ENCODE results near the gene RHOT2.

The RHOT2 gene

GRCh38 chr16:631808-632358 lies 36.0 kb upstream of the RHOT2 start:
- Histone ChIP-seq H3K9me3 (no peaks in the 10 kb centered on the region), H3K4me1 (peaks cover 21% of the 10 kb centered on the region), H3K4me3 (ENCODE audit: low read depth, low read length) (no peak overlapping the region), H3K36me3 (peaks cover 10% of the 10 kb centered on the region), H3K27me3 (no peaks in the 10 kb centered on the region)
- TF ChIP-seq CTCF (IDR thresholded peaks at IDR 0.05; ENCODE audit: low read depth, low read length): no peak
- no peak for DNase-seq

- H3K27me3 ChIP-seq: no peaks in the 10 kb centered on the region
- H3K9me3 ChIP-seq: no peaks in the 10 kb centered on the region
- peaks cover 25% of the 10 kb centered on the region for H3K4me1 ChIP-seq
- no peak for DNase-seq
- TF ChIP-seq CTCF (IDR thresholded peaks at IDR 0.05; ENCODE audit: low read depth, low read length): no peak
- peaks cover 10% of the 10 kb centered on the region for H3K36me3 ChIP-seq
- H3K4me3 ChIP-seq (ENCODE audit: low read depth, low read length): no peak overlapping the region
Observed at GRCh38 chr16:632486-633335, 35.2 kb upstream of the RHOT2 start.

GRCh38 chr16:633336-634050 lies 34.4 kb upstream of the RHOT2 start:
- H3K9me3 ChIP-seq: no peaks in the 10 kb centered on the region
- H3K4me3 ChIP-seq (ENCODE audit: low read depth, low read length): no peak overlapping the region
- peaks cover 30% of the 10 kb centered on the region for H3K4me1 ChIP-seq
- no peak for TF ChIP-seq CTCF (IDR thresholded peaks at IDR 0.05; ENCODE audit: low read depth, low read length)
- H3K36me3 ChIP-seq: peaks cover 10% of the 10 kb centered on the region
- no peak for DNase-seq
- no peaks in the 10 kb centered on the region for H3K27me3 ChIP-seq

GRCh38 chr16:634051-634670 lies 33.8 kb upstream of the RHOT2 start:
- H3K36me3 ChIP-seq: peaks cover 10% of the 10 kb centered on the region
- H3K9me3 ChIP-seq: no peaks in the 10 kb centered on the region
- TF ChIP-seq CTCF (IDR thresholded peaks at IDR 0.05; ENCODE audit: low read depth, low read length): no peak
- no peak overlapping the region for H3K4me3 ChIP-seq (ENCODE audit: low read depth, low read length)
- DNase-seq: no peak
- H3K4me1 ChIP-seq: peaks cover 25% of the 10 kb centered on the region
- no peaks in the 10 kb centered on the region for H3K27me3 ChIP-seq

GRCh38 chr16:634996-635395 lies 32.9 kb upstream of the RHOT2 start:
- Histone ChIP-seq H3K4me3 (ENCODE audit: low read depth, low read length) (peak overlapping the region; percentile 78), H3K27me3 (no peaks in the 10 kb centered on the region), H3K9me3 (no peaks in the 10 kb centered on the region), H3K36me3 (peaks cover 10% of the 10 kb centered on the region), H3K4me1 (peaks cover 22% of the 10 kb centered on the region)
- DNase-seq: no peak
- TF ChIP-seq CTCF (IDR thresholded peaks at IDR 0.05; ENCODE audit: low read depth, low read length): no peak
